Sigmoid colon (tissue), 4 donors: ENCODE data around the gene ARHGAP42.

Experiments
- EP300 ChIP-seq, 4 donors: sonication (generic); formaldehyde crosslinking; IDR thresholded peaks; one replicate each; pipeline ENCODE4 v1.6.1; 2017; ENCODE audit warnings: antibody characterized with exemption in 4 of 4
- POLR2AphosphoS5 ChIP-seq, 4 donors: sonication (generic); formaldehyde crosslinking; IDR thresholded peaks; one replicate each; pipeline ENCODE4 v1.6.1; 2017; ENCODE audit warnings: antibody characterized with exemption in 4 of 4
- TF ChIP-seq, protein P1 (sequence below), 4 experiments: fragments of 450-650 bp in 3 of 4; fragments of 200-600 bp in 1 of 4; IDR thresholded peaks; one replicate each; pipeline ENCODE4 v1.5.1; 2016 to 2019; ENCODE audit warnings: antibody characterized with exemption in 4 of 4, mild to moderate bottlenecking in 3 of 4, moderate library complexity in 2 of 4

- TF ChIP-seq, protein P1, sequence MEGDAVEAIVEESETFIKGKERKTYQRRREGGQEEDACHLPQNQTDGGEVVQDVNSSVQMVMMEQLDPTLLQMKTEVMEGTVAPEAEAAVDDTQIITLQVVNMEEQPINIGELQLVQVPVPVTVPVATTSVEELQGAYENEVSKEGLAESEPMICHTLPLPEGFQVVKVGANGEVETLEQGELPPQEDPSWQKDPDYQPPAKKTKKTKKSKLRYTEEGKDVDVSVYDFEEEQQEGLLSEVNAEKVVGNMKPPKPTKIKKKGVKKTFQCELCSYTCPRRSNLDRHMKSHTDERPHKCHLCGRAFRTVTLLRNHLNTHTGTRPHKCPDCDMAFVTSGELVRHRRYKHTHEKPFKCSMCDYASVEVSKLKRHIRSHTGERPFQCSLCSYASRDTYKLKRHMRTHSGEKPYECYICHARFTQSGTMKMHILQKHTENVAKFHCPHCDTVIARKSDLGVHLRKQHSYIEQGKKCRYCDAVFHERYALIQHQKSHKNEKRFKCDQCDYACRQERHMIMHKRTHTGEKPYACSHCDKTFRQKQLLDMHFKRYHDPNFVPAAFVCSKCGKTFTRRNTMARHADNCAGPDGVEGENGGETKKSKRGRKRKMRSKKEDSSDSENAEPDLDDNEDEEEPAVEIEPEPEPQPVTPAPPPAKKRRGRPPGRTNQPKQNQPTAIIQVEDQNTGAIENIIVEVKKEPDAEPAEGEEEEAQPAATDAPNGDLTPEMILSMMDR (IDR thresholded peaks at IDR 0.05), result no peak
- TF ChIP-seq EP300 (IDR thresholded peaks at IDR 0.05), result no peak
- TF ChIP-seq POLR2AphosphoS5 (IDR thresholded peaks at IDR 0.05), result no peak
Measured at GRCh38 chr11:100978939-100979338, 291.9 kb downstream of the ARHGAP42 start.
